ENCODE data around the gene TXNDC8.

DNA sequence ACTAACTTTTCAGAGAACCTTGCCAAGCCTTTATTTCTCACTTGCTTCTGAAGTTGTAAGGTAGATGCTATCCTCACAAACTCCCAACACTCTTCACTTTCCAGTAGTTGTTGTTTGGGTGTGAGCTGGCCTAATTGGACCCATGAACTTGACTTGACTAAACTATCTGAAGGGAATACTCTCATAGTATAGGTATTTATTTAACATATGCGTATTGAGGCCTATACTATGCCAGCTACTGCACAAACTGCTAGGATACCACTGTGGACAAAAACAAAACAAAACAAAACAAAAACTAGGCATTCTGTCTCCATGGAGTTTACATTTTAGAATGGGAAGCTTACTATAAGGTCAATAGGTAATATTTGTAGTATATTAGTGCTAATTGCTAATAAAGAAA is 1.3 kb downstream of the TXNDC8 start:
- TF ChIP-seq, protein P1, sequence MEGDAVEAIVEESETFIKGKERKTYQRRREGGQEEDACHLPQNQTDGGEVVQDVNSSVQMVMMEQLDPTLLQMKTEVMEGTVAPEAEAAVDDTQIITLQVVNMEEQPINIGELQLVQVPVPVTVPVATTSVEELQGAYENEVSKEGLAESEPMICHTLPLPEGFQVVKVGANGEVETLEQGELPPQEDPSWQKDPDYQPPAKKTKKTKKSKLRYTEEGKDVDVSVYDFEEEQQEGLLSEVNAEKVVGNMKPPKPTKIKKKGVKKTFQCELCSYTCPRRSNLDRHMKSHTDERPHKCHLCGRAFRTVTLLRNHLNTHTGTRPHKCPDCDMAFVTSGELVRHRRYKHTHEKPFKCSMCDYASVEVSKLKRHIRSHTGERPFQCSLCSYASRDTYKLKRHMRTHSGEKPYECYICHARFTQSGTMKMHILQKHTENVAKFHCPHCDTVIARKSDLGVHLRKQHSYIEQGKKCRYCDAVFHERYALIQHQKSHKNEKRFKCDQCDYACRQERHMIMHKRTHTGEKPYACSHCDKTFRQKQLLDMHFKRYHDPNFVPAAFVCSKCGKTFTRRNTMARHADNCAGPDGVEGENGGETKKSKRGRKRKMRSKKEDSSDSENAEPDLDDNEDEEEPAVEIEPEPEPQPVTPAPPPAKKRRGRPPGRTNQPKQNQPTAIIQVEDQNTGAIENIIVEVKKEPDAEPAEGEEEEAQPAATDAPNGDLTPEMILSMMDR (IDR thresholded peaks at IDR 0.05; ENCODE audit: low read length), result no peak
- no peak for TF ChIP-seq EZH2 (IDR thresholded peaks at IDR 0.05; ENCODE audit: borderline replicate concordance, low read length)
